ENCODE results near the gene GTF2F2. TPM values are rescaled to one million over a fixed set of nuclear protein-coding genes. Genes with fewer than 3 reads are reported as not detected.

GTF2F2 gene
- total and polyA plus RNA-seq, 2 experiments from 2014 or later, result 42.1 to 75.6 TPM

DNA sequence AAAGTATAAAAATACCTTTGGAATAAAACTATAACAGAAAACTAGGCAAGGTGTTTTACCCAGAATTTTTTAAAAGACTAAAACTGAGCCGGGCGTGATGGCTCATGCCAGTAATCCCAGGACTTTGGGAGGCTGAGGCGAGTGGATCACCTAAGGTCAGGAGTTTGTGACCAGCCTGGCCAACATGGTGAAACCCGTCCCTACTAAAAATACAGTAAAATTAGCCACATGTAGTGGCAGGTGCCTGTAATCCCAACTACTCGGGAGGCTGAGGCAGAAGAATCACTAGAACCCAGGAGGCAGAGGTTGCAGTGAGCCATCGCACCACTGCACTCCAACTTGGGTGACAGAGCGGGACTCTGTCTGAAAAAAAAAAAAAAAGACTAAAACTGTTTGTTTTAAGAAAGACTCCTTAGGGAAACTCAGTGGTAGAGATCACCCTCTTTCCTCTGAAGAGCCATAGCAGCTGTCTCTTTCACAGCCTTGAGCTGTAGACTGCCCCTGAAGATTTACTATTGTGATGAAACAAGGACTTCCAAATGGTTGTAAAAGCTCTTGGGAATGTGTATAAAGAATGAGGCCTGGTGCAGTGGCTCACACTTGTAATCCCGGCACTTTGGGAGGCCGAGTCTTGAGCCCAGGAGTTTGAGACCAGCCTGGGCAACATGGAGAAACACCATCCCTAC, 95.2 kb downstream of the GTF2F2 start:
- H3K9me3 Mint-ChIP-seq, result no peaks in the 10 kb centered on the region

More for the DNA sequence above, 95.2 kb downstream of the GTF2F2 start:
- Mint-ChIP-seq H3K4me1 (peaks cover 23% of the 10 kb centered on the region; the same call in 2 of the 3 replicates), H3K27ac (peak overlapping the region; percentile 78), H3K4me3 (no peak overlapping the region), H3K36me3 (ENCODE audit: low read depth) (peaks cover 5% of the 10 kb centered on the region), H3K27me3 (ENCODE audit: insufficient read depth, low read depth, poor library complexity) (peaks cover 2% of the 10 kb centered on the region)
- Histone ChIP-seq H3K4me2 (no peak overlapping the region), H2AFZ (no peak overlapping the region), H4K20me1 (replicated peaks; ENCODE audit: insufficient read depth) (no peaks in the 10 kb centered on the region; the same call in 1 of the 2 replicates), H3K9me2 (ENCODE audit: insufficient read depth) (no peaks in the 10 kb centered on the region), H3K36me3 (ENCODE audit: insufficient read depth) (no peaks in the 10 kb centered on the region), H3K4me3 (no peak overlapping the region), H3K4me1 (ENCODE audit: insufficient read depth) (peaks cover 18% of the 10 kb centered on the region), H3F3A (replicated peaks; ENCODE audit: low read depth) (no peaks in the 10 kb centered on the region), H3K27ac (ENCODE audit: low read depth) (no peak overlapping the region), H3K79me2 (replicated peaks; ENCODE audit: insufficient read depth) (no peaks in the 10 kb centered on the region), H3K27me3 (ENCODE audit: insufficient read depth) (no peaks in the 10 kb centered on the region)
- ATAC-seq (peak; percentile 44), DNase-seq (ENCODE audit: low spot score) (no peak)
- TF ChIP-seq ZNF331 (CRISPR knock-in tag; IDR thresholded peaks at IDR 0.05; ENCODE audit: low read depth), result no peak
- TF ChIP-seq CTCF (conservative IDR thresholded peaks at IDR 0.05; ENCODE audit: low read depth in 2 of 2), result no peak
- TF ChIP-seq POLR2AphosphoS5 (IDR thresholded peaks at IDR 0.05; ENCODE audit: low read depth), result no peak
- no peak for TF ChIP-seq REST (IDR thresholded peaks at IDR 0.05; ENCODE audit: unreplicated experiment)
- no peak for TF ChIP-seq ZNF114 (CRISPR knock-in tag; IDR thresholded peaks at IDR 0.05)
- TF ChIP-seq STAT1 (IDR thresholded peaks at IDR 0.05; ENCODE audit: unreplicated experiment), result no peak
- TF ChIP-seq JUNB (IDR thresholded peaks at IDR 0.05; ENCODE audit: unreplicated experiment), result no peak
- TF ChIP-seq EZH2 (IDR thresholded peaks at IDR 0.05; ENCODE audit: low read depth, unreplicated experiment), result no peak
- TF ChIP-seq ETS1 (IDR thresholded peaks at IDR 0.05), result no peak
- TF ChIP-seq, protein P1, sequence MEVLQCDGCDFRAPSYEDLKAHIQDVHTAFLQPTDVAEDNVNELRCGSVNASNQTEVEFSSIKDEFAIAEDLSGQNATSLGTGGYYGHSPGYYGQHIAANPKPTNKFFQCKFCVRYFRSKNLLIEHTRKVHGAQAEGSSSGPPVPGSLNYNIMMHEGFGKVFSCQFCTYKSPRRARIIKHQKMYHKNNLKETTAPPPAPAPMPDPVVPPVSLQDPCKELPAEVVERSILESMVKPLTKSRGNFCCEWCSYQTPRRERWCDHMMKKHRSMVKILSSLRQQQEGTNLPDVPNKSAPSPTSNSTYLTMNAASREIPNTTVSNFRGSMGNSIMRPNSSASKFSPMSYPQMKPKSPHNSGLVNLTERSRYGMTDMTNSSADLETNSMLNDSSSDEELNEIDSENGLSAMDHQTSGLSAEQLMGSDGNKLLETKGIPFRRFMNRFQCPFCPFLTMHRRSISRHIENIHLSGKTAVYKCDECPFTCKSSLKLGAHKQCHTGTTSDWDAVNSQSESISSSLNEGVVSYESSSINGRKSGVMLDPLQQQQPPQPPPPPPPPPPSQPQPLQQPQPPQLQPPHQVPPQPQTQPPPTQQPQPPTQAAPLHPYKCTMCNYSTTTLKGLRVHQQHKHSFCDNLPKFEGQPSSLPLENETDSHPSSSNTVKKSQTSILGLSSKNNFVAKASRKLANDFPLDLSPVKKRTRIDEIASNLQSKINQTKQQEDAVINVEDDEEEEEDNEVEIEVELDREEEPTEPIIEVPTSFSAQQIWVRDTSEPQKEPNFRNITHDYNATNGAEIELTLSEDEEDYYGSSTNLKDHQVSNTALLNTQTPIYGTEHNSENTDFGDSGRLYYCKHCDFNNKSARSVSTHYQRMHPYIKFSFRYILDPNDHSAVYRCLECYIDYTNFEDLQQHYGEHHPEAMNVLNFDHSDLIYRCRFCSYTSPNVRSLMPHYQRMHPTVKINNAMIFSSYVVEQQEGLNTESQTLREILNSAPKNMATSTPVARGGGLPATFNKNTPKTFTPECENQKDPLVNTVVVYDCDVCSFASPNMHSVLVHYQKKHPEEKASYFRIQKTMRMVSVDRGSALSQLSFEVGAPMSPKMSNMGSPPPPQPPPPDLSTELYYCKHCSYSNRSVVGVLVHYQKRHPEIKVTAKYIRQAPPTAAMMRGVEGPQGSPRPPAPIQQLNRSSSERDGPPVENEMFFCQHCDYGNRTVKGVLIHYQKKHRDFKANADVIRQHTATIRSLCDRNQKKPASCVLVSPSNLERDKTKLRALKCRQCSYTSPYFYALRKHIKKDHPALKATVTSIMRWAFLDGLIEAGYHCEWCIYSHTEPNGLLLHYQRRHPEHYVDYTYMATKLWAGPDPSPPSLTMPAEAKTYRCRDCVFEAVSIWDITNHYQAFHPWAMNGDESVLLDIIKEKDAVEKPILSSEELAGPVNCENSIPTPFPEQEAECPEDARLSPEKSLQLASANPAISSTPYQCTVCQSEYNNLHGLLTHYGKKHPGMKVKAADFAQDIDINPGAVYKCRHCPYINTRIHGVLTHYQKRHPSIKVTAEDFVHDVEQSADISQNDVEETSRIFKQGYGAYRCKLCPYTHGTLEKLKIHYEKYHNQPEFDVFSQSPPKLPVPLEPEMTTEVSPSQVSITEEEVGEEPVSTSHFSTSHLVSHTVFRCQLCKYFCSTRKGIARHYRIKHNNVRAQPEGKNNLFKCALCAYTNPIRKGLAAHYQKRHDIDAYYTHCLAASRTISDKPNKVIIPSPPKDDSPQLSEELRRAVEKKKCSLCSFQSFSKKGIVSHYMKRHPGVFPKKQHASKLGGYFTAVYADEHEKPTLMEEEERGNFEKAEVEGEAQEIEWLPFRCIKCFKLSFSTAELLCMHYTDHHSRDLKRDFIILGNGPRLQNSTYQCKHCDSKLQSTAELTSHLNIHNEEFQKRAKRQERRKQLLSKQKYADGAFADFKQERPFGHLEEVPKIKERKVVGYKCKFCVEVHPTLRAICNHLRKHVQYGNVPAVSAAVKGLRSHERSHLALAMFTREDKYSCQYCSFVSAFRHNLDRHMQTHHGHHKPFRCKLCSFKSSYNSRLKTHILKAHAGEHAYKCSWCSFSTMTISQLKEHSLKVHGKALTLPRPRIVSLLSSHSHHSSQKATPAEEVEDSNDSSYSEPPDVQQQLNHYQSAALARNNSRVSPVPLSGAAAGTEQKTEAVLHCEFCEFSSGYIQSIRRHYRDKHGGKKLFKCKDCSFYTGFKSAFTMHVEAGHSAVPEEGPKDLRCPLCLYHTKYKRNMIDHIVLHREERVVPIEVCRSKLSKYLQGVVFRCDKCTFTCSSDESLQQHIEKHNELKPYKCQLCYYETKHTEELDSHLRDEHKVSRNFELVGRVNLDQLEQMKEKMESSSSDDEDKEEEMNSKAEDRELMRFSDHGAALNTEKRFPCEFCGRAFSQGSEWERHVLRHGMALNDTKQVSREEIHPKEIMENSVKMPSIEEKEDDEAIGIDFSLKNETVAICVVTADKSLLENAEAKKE (CRISPR knock-in tag; IDR thresholded peaks at IDR 0.05), result no peak
- TF ChIP-seq NANOG (IDR thresholded peaks at IDR 0.05; ENCODE audit: borderline replicate concordance), result no peak
- TF ChIP-seq EZH2phosphoT487 (IDR thresholded peaks at IDR 0.05; ENCODE audit: unreplicated experiment), result no peak
- no peak for TF ChIP-seq CREB1 (CRISPR knock-in tag; IDR thresholded peaks at IDR 0.05; ENCODE audit: low read depth)

Measured in GM23338 (cell line).